Ishikawa (cell line): ENCODE data around the gene TPD52L1.

Experiments used
- CEBPB ChIP-seq: IDR thresholded peaks from 2 replicates; pipeline ENCODE4 v1.6.1; 2012
- CREB1 ChIP-seq: IDR thresholded peaks from 2 replicates; pipeline ENCODE4 v1.6.1; 2012; ENCODE audit warnings: low read depth
- EGR1 ChIP-seq: IDR thresholded peaks from 2 replicates; pipeline ENCODE4 v1.6.1; 2012
- EP300 ChIP-seq: IDR thresholded peaks from 2 replicates; pipeline ENCODE4 v1.6.1; 2012; ENCODE audit warnings: borderline replicate concordance
- FOXM1 ChIP-seq: IDR thresholded peaks from 2 replicates; pipeline ENCODE4 v1.6.1; 2012; ENCODE audit warnings: low read depth, borderline replicate concordance
- MAX ChIP-seq: IDR thresholded peaks from 2 replicates; pipeline ENCODE4 v1.6.1; 2012
- NFIC ChIP-seq: IDR thresholded peaks from 2 replicates; pipeline ENCODE4 v1.6.1; 2012
- RAD21 ChIP-seq: IDR thresholded peaks from 2 replicates; pipeline ENCODE4 v1.6.1; 2012; ENCODE audit warnings: low read depth
- REST ChIP-seq: IDR thresholded peaks from 2 replicates; pipeline ENCODE4 v1.6.1; 2012; ENCODE audit warnings: low read depth, mild to moderate bottlenecking
- TAF1 ChIP-seq: IDR thresholded peaks from 2 replicates; pipeline ENCODE4 v1.6.1; 2012; ENCODE audit warnings: low read depth, mild to moderate bottlenecking
- TCF12 ChIP-seq: IDR thresholded peaks from 2 replicates; pipeline ENCODE4 v1.6.1; 2012; ENCODE audit warnings: low read depth
- TEAD4 ChIP-seq: IDR thresholded peaks from 2 replicates; pipeline ENCODE4 v1.6.1; 2012
- USF1 ChIP-seq: IDR thresholded peaks from 2 replicates; pipeline ENCODE4 v1.6.1; 2012
- YY1 ChIP-seq: IDR thresholded peaks from 2 replicates; pipeline ENCODE4 v1.6.1; 2012; ENCODE audit warnings: low read depth
- ZBTB7A ChIP-seq: IDR thresholded peaks from 2 replicates; pipeline ENCODE4 v1.6.1; 2012; ENCODE audit warnings: low read depth

Gene TPD52L1

GRCh38 chr6:125154761-125155135 is 1.2 kb downstream of the TPD52L1 start:
- TF ChIP-seq MAX: 0 out of 2 replicates have a peak, but pooled peaks have one; percentile 6
- TF ChIP-seq REST: no peak
- TF ChIP-seq ZBTB7A: no peak
- TF ChIP-seq NFIC: 0 out of 2 replicates have a peak, but pooled peaks have one; percentile 29
- TF ChIP-seq TCF12: no peak
- TF ChIP-seq CREB1: no peak
- TF ChIP-seq USF1: no peak
- TF ChIP-seq EP300: peak; percentile 70
- peak; percentile 22; the same call in 1 of the 2 replicates for TF ChIP-seq CEBPB
- TF ChIP-seq TAF1: no peak; the same call in 1 of the 2 replicates
- TF ChIP-seq YY1: no peak
- peak; percentile 91 for TF ChIP-seq EGR1
- TF ChIP-seq TEAD4: 0 out of 2 replicates have a peak, but pooled peaks have one; percentile 13
- peak; percentile 31 for TF ChIP-seq RAD21
- peak; percentile 51; the same call in 1 of the 2 replicates for TF ChIP-seq FOXM1

GRCh38 chr6:125155344-125155743 is 1.8 kb downstream of the TPD52L1 start:
- TF ChIP-seq NFIC (no peak), TAF1 (no peak), YY1 (no peak), FOXM1 (no peak), EP300 (no peak), TCF12 (no peak), EGR1 (no peak), TEAD4 (no peak), REST (no peak), CREB1 (no peak), MAX (no peak), ZBTB7A (no peak), RAD21 (no peak), USF1 (no peak), CEBPB (no peak)

- TF ChIP-seq REST (no peak), YY1 (no peak), EGR1 (no peak), TAF1 (no peak), TCF12 (no peak), RAD21 (no peak), MAX (no peak), ZBTB7A (no peak), EP300 (no peak), CREB1 (no peak), NFIC (no peak), USF1 (no peak), TEAD4 (no peak), FOXM1 (no peak), CEBPB (no peak)
Measured at GRCh38 chr6:125156496-125156895, 2.9 kb downstream of the TPD52L1 start.

GRCh38 chr6:125157280-125157679 is 3.7 kb downstream of the TPD52L1 start:
- TF ChIP-seq CEBPB (no peak), RAD21 (no peak), TCF12 (no peak), USF1 (no peak), NFIC (no peak), TAF1 (no peak), REST (no peak), ZBTB7A (no peak), YY1 (no peak), TEAD4 (no peak), EP300 (no peak), FOXM1 (no peak), CREB1 (no peak), MAX (no peak), EGR1 (no peak)
